DOHH2 (cell line): ENCODE data around the gene EN2.

Experiments used
- EZH2phosphoT487 ChIP-seq: fragments of 200-600 bp; sonication (generic); IDR thresholded peaks from 2 replicates; pipeline ENCODE4 v1.6.1; 2017; ENCODE audit warnings: borderline replicate concordance, mild to moderate bottlenecking, antibody characterized with exemption, low read length, moderate library complexity, mixed read lengths
- TF ChIP-seq, protein P1 (sequence below): fragments of 200-600 bp; sonication (generic); IDR thresholded peaks from one replicate; pipeline ENCODE4 v1.5.1; 2014; ENCODE audit warnings: antibody characterized with exemption, mild to moderate bottlenecking, low read depth, low read length; ENCODE audit not compliant: poor library complexity, severe bottlenecking

DNA sequence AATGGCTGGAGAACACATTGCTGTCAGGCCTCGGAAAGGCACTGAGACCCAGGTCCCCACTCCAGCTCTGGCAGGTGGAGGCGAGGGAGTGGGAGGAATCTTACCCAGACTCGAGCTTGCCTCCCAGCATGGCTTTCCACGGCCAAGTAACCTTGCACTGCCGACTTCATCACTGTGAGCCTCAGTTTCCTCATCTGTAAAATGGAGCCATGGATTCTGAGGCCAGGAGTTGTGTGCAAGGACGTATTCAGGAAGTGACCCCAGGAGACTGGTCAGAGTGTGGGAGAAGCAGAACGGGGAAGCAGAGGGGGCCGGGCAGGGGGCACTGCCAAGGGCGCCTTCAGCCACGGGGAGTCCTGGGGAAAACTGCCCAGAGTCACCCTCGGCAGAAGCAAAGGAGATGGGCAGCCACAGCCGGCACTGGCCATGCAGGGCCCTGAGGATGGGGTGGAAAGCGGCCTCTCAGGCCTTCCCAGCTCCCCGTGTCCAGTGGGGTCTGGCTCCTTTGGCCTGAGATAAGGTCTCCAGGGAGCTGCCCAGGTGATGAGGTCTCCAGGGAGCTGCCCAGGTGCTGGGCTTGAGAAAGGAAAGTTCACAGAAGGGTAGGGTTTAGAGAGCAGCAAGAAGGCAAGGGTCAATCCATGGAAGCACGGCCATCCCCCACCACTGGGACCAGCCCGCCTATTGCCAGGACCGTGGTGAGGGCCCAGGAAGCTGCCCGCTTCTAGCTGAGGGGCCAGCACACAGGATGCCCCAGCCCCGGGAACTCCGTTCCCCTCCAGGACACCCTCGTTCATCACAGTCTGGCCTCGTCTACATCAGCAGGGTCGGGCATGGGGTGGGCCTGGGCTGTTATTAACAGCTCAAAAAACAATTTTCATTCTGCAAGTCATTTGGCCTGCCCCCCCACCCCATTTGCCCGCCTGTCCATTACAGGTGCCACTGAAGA lies 34.3 kb upstream of the EN2 start:
- TF ChIP-seq, protein P1, sequence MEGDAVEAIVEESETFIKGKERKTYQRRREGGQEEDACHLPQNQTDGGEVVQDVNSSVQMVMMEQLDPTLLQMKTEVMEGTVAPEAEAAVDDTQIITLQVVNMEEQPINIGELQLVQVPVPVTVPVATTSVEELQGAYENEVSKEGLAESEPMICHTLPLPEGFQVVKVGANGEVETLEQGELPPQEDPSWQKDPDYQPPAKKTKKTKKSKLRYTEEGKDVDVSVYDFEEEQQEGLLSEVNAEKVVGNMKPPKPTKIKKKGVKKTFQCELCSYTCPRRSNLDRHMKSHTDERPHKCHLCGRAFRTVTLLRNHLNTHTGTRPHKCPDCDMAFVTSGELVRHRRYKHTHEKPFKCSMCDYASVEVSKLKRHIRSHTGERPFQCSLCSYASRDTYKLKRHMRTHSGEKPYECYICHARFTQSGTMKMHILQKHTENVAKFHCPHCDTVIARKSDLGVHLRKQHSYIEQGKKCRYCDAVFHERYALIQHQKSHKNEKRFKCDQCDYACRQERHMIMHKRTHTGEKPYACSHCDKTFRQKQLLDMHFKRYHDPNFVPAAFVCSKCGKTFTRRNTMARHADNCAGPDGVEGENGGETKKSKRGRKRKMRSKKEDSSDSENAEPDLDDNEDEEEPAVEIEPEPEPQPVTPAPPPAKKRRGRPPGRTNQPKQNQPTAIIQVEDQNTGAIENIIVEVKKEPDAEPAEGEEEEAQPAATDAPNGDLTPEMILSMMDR: no peak
- no peak for TF ChIP-seq EZH2phosphoT487
